ENCODE results near the gene ANKRD33B.
"Not testable (repeated sequence)": the region's sequence is repeated elsewhere in the genome, so short reads cannot be mapped to it uniquely, and the experiment has no call there.

The ANKRD33B gene

DNA sequence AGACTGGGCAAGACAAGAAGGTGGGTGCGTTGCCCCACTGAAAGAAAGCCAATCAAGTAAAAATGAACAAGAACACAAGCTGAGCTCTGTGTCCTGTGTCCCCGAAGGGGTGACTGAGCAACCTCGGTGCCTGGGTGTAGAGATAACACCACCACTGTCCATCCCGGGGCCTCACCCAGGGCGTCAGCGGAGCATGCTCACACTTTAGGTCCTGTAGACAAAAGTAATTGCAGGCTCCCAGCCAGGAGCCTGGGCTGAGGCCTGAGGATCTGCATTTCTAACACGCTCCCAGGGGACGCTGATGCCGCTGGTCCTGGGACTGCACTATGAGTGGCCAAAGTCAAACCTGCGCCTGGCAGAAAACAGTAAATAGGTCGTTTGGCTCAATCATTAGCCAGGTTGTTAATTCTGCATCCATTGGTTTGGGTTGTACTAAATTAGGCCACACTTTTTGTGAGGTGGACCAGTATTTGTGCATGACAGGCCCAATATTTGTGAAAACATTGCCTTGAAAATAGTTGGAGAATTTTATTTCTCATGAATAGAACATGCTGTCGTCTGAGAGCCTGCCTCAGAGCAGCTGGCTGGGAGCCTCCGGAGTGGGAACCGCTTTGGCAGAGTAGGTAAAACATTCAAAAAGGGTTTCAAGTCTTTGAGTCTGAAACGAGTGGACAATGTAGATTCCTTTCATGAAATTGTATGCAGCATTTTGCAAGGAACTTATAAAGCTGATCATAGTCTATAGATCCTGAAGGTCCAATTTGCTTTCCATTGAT lies 38.3 kb downstream of the ANKRD33B start:
- no peak overlapping the region for H3K4me3 ChIP-seq (ENCODE audit: low read length)
- TF ChIP-seq, protein P1, sequence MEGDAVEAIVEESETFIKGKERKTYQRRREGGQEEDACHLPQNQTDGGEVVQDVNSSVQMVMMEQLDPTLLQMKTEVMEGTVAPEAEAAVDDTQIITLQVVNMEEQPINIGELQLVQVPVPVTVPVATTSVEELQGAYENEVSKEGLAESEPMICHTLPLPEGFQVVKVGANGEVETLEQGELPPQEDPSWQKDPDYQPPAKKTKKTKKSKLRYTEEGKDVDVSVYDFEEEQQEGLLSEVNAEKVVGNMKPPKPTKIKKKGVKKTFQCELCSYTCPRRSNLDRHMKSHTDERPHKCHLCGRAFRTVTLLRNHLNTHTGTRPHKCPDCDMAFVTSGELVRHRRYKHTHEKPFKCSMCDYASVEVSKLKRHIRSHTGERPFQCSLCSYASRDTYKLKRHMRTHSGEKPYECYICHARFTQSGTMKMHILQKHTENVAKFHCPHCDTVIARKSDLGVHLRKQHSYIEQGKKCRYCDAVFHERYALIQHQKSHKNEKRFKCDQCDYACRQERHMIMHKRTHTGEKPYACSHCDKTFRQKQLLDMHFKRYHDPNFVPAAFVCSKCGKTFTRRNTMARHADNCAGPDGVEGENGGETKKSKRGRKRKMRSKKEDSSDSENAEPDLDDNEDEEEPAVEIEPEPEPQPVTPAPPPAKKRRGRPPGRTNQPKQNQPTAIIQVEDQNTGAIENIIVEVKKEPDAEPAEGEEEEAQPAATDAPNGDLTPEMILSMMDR (conservative IDR thresholded peaks at IDR 0.05; ENCODE audit: low read depth, low read length) = no peak
- DNase-seq (ENCODE audit: low read depth) = no peak

DNA sequence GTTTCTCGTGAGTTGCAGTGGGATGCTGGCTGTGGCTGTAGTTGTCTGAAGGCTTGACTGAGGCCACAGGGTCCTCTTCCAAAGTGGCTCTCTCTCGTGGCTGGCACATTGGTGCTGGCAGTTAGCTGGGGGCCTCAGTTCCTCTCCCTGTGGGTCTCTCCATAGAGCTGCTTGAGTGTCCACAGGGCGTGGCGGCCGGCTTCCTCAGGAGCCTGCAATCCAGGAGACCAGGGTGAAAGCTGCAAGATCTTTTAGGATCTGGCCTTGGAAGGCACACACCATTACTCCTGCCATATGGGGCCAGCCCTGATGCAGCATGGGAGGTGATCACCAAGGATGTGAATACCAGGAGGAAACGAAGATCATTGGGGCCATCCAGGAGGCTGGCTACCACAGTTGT lies 41.1 kb downstream of the ANKRD33B start:
- H3K4me3 ChIP-seq (ENCODE audit: low read length) = no peak overlapping the region
- TF ChIP-seq, protein P1 (conservative IDR thresholded peaks at IDR 0.05; ENCODE audit: low read depth, low read length) = no peak
- no peak for DNase-seq (ENCODE audit: low read depth)

DNA sequence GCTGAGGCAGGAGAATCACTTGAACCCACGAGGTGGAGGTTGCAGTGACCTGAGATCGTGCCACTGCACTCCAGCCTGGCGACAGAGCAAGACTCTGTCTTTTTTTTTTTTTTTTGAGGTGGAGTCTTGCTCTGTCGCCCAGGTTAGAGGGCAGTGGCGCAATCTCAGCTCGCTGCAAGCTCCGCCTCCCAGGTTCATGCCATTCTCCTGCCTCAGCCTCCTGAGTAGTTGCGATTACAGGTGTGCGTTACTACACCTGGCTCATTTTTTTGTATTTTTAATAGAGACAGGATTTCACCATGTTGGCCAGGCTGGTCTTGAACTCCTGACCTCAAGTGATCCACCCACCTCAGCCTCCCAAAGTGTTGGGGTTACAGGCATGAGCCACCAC lies 42.8 kb downstream of the ANKRD33B start:
- not testable (repeated sequence) for H3K4me3 ChIP-seq (ENCODE audit: low read length); DNase-seq (ENCODE audit: low read depth)

DNA sequence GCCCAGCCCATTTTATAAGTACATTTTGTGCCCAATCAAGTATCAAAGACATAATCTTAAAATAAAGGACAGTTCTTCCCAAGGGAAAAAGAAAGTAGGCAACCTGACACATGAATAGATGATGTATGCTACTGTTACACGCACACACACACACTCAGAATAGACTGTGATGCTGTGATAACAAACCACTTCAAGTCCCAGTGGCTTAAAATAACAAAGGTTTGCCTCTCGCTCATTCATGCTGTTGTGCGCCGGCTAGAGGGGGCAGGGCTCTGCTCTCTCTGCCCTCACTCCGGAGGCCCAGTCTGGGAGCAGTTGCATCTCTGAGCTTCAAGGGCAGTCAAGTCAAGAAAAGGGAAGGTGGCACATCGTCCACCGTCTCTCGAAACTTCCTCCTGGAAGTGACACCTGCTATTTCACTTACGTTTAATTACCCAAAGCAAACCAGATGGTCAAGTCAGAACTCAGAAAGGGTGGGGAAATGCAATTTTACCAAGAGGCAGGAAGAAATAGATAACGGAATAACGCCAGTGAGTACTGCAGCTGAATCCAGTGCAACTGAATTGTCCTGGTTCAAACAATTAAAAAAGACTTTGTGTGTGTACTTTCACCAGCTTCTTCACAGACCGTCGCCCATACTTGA lies 43.3 kb downstream of the ANKRD33B start:
- TF ChIP-seq, protein P1 (conservative IDR thresholded peaks at IDR 0.05; ENCODE audit: low read depth, low read length) = no peak
- H3K4me3 ChIP-seq (ENCODE audit: low read length) = no peak overlapping the region
- DNase-seq (ENCODE audit: low read depth) = no peak

DNA sequence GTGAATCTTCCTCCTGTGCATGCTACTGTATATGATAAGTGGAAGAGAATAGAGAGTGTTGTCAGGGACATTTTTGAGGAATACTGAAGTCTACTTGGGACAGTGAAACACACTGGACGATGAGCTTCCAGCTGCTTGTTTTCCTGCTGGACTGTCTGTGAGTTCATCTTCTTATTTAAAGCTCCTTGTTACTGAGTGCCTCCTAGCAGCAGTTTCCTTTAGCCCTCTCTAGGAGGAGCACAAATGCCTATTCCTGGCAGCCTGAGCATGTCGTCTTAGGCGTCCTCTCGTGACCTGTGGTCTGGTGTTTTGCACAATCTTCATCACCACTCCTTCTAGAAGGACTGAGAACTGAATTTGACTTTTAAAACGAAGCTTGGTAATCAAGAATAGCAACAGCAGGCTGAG lies 43.8 kb downstream of the ANKRD33B start:
- TF ChIP-seq, protein P1 (conservative IDR thresholded peaks at IDR 0.05; ENCODE audit: low read depth, low read length) = peak; percentile 48
- no peak overlapping the region for H3K4me3 ChIP-seq (ENCODE audit: low read length)
- no peak for DNase-seq (ENCODE audit: low read depth)

DNA sequence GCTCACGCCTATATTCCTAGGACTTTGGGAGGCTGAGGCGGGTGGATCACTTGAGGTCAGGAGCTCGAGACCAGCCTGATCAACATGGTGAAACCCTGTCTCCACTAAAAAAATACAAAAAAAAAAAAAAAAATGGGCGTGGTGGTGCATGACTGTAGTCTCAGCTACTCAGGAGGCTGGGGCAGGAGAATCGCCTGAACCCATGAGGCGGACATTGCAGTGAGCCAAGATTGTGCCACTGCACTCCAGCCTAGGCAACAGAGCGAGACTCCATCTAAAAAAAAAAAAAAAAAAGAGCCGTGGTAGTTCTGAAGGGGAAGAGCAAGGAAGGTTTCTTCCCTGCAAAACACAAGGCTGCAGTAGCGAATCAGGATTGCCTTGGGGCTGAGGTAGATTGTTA lies 44.2 kb downstream of the ANKRD33B start:
- not testable (repeated sequence) for H3K4me3 ChIP-seq (ENCODE audit: low read length); DNase-seq (ENCODE audit: low read depth)

DNA sequence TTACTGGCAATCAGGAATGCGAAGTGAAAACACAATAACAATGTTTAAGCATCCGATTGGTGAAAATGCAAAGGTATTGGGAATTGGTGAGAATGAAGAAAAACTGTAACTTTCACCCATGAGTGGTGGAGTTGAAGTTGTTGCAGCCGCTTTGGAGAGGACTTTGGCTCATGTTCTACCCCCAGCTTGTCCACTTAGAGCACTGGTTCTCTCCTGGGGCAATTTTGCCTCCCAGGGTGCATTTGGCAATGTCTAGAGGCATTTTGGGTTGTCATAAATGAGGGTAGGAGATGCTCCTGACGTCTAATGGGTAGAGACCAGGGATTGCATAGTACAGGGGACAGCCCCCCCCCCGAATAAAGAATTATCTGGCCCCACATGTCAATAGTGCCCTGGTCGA lies 46.2 kb downstream of the ANKRD33B start:
- TF ChIP-seq, protein P1 (conservative IDR thresholded peaks at IDR 0.05; ENCODE audit: low read depth, low read length) = no peak
- DNase-seq (ENCODE audit: low read depth) = no peak
- no peak overlapping the region for H3K4me3 ChIP-seq (ENCODE audit: low read length)

DNA sequence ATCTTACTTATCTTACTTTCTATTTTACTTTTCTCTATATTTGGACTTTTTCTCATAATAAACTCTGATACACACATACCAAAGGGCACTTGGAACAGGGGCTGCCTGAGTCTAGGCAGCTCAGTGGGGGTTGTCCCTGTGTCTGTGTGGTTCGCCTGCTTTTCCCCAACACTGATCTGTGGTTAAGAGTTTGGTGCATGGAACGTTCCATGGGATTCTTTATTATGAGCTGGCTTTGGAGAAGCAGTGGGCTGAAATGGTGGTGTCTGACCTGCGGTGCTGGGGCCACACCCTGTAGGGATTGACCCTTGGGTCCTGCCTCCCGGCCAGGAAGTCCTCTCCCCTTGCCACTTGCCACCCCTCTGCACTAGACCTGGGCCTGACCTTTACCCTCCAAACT lies 47.4 kb downstream of the ANKRD33B start:
- DNase-seq (ENCODE audit: low read depth) = no peak
- H3K4me3 ChIP-seq (ENCODE audit: low read length) = no peak overlapping the region
- TF ChIP-seq, protein P1 (conservative IDR thresholded peaks at IDR 0.05; ENCODE audit: low read depth, low read length) = no peak

Measured in retinal pigment epithelial cell (primary cell).